ENCODE measurements around the gene JPH3.

The JPH3 gene

GRCh38 chr16:87644596-87644995 is 42.3 kb downstream of the JPH3 start:
- TF ChIP-seq CTCF (IDR thresholded peaks at IDR 0.05; ENCODE audit: insufficient read depth, missing control alignments) = no peak
- DNase-seq (ENCODE audit: insufficient read length, low spot score) (no peak), FAIRE-seq (no peak)

- no peak for FAIRE-seq
- TF ChIP-seq CTCF (IDR thresholded peaks at IDR 0.05; ENCODE audit: insufficient read depth, missing control alignments) = no peak
- no peak for DNase-seq (ENCODE audit: insufficient read length, low spot score)
Measured at GRCh38 chr16:87645802-87646201, 43.5 kb downstream of the JPH3 start.

GRCh38 chr16:87647431-87648185 is 45.3 kb downstream of the JPH3 start:
- no peak for FAIRE-seq
- TF ChIP-seq CTCF (IDR thresholded peaks at IDR 0.05; ENCODE audit: insufficient read depth, missing control alignments) = no peak
- no peak for DNase-seq (ENCODE audit: insufficient read length, low spot score)

- no peak for DNase-seq (ENCODE audit: insufficient read length, low spot score)
- FAIRE-seq = no peak
- no peak for TF ChIP-seq CTCF (IDR thresholded peaks at IDR 0.05; ENCODE audit: insufficient read depth, missing control alignments)
Measured at GRCh38 chr16:87648236-87648635, 45.9 kb downstream of the JPH3 start.

- FAIRE-seq = no peak
- no peak for TF ChIP-seq CTCF (IDR thresholded peaks at IDR 0.05; ENCODE audit: insufficient read depth, missing control alignments)
- no peak for DNase-seq (ENCODE audit: insufficient read length, low spot score)
Measured at GRCh38 chr16:87648698-87649487, 46.6 kb downstream of the JPH3 start.

- TF ChIP-seq CTCF (IDR thresholded peaks at IDR 0.05; ENCODE audit: insufficient read depth, missing control alignments) = no peak
- DNase-seq (ENCODE audit: insufficient read length, low spot score) (no peak), FAIRE-seq (no peak)
Measured at GRCh38 chr16:87652386-87652785, 50.1 kb downstream of the JPH3 start.

GRCh38 chr16:87652799-87653198 is 50.5 kb downstream of the JPH3 start:
- no peak for DNase-seq (ENCODE audit: insufficient read length, low spot score)
- FAIRE-seq = no peak
- no peak for TF ChIP-seq CTCF (IDR thresholded peaks at IDR 0.05; ENCODE audit: insufficient read depth, missing control alignments)

All from D721Med (cell line).